B cell (primary cell): Measurements from ENCODE around the gene PRRX1. TPM values are rescaled to one million over a fixed set of nuclear protein-coding genes. Genes with fewer than 3 reads are reported as not detected.

ENCODE experiments used
- ATAC-seq: fragments of 200-7000 bp; cut with Tn5 transposase; one replicate; pipeline ENCODE4 v1.10.0; 2021; ENCODE audit warnings: low read depth, mild to moderate bottlenecking, moderate number of reproducible peaks, moderate library complexity
- CTCF ChIA-PET: fragments of 350-600 bp; sonication (Branson Sonifier 250); formaldehyde crosslinking; loops from one replicate; lab custom pipeline; 2021; ENCODE audit warnings: antibody characterized with exemption, inconsistent platforms; lab: Charles Lee
- POLR2A ChIA-PET: fragments of 350-600 bp; sonication (Branson Sonifier 250); formaldehyde crosslinking; loops from one replicate; lab custom pipeline; 2021; ENCODE audit warnings: antibody characterized with exemption; lab: Charles Lee
- DNase-seq: peaks from one replicate; pipeline ENCODE4 v3.0.0; 2013
- H2AFZ ChIP-seq: 2 replicates; pipeline ENCODE4 v1.6.1; 2012; ENCODE audit warnings: mild to moderate bottlenecking, low read depth, low read length; ENCODE audit not compliant: insufficient read depth, poor library complexity, severe bottlenecking
- H3K27ac ChIP-seq, 2 donors: 1 replicate in 1 of 2; 2 replicates in 1 of 2; pipeline ENCODE4 v1.5.1; 2012 to 2013; ENCODE audit warnings: low read length in 2 of 2, mild to moderate bottlenecking in 2 of 2, moderate library complexity in 1 of 2
- H3K27me3 ChIP-seq, 4 experiments: fragments of 200-600 bp in 1 of 4; sonication (generic) in 1 of 4; replicated peaks in 1 of 4; 1 replicate in 2 of 4; 2 replicates in 2 of 4; pipeline versions ENCODE4 v1.6.1 to v1.7.0; 2013 to 2016; ENCODE audit warnings: low read length in 3 of 4, mild to moderate bottlenecking in 2 of 4, mixed read lengths in 1 of 4, moderate library complexity in 1 of 4; ENCODE audit not compliant: insufficient read depth in 4 of 4, control insufficient read depth in 3 of 4; ENCODE audit errors: control extremely low read depth in 1 of 4
- H3K36me3 ChIP-seq, 2 experiments: replicated peaks in 1 of 2; 1 replicate in 1 of 2; 2 replicates in 1 of 2; pipeline versions ENCODE4 v1.6.1 to v1.7.1; 2013; ENCODE audit warnings: low read length in 1 of 2; ENCODE audit not compliant: insufficient read depth in 2 of 2, control insufficient read depth in 1 of 2; ENCODE audit errors: control extremely low read depth in 1 of 2, extremely low read depth in 1 of 2
- H3K4me1 ChIP-seq, 2 donors: fragments of 200-600 bp in 1 of 2; sonication (generic) in 1 of 2; 1 replicate in 1 of 2; 2 replicates in 1 of 2; pipeline versions ENCODE4 v1.5.1 to v1.6.1; 2013 to 2017; ENCODE audit warnings: low read length in 2 of 2; ENCODE audit not compliant: control insufficient read depth in 2 of 2, insufficient read depth in 2 of 2
- H3K4me2 ChIP-seq: replicated peaks from 2 replicates; pipeline ENCODE3; 2012; ENCODE audit warnings: mild to moderate bottlenecking, low read depth, low read length; ENCODE audit not compliant: poor library complexity, severe bottlenecking
- H3K4me3 ChIP-seq, 5 experiments: fragments of 200-600 bp in 1 of 5; sonication (generic) in 1 of 5; 1 replicate in 3 of 5; 2 replicates in 2 of 5; pipeline versions ENCODE4 v1.5.1 to v1.7.0; 2011 to 2016; ENCODE audit warnings: low read length in 4 of 5, mild to moderate bottlenecking in 4 of 5, low read depth in 2 of 5, control low read depth in 1 of 5, moderate library complexity in 1 of 5; ENCODE audit not compliant: insufficient read depth in 1 of 5; ENCODE audit errors: control extremely low read depth in 1 of 5, extremely low read depth in 1 of 5
- H3K79me2 ChIP-seq: fragments of 200-600 bp; sonication (generic); one replicate; pipeline ENCODE4 v1.6.0; 2016; ENCODE audit warnings: low read length; ENCODE audit not compliant: control insufficient read depth, insufficient read depth
- H3K9ac ChIP-seq: fragments of 200-600 bp; sonication (generic); 2 replicates; pipeline ENCODE4 v1.6.1; 2017; ENCODE audit warnings: mild to moderate bottlenecking, low read length, moderate library complexity
- H3K9me3 ChIP-seq, 3 donors: one replicate each; pipeline versions ENCODE4 v1.6.1 to v1.7.1; 2013; ENCODE audit warnings: low read length in 2 of 3; ENCODE audit not compliant: control insufficient read depth in 2 of 3, insufficient read depth in 1 of 3; ENCODE audit errors: control extremely low read depth in 1 of 3
- H4K20me1 ChIP-seq: 2 replicates; pipeline ENCODE4 v1.6.0; 2012; ENCODE audit warnings: mild to moderate bottlenecking, low read length; ENCODE audit not compliant: insufficient read depth, control insufficient read depth, poor library complexity, severe bottlenecking
- H3K27ac Mint-ChIP-seq: one replicate; pipeline ENCODE4 v1.8.0; 2021; ENCODE audit warnings: mixed read lengths
- H3K27me3 Mint-ChIP-seq: one replicate; pipeline ENCODE4 v1.8.0; 2021; ENCODE audit warnings: mixed read lengths
- H3K4me1 Mint-ChIP-seq: one replicate; pipeline ENCODE4 v1.8.0; 2021; ENCODE audit warnings: mixed read lengths
- H3K4me3 Mint-ChIP-seq: one replicate; pipeline ENCODE4 v1.8.0; 2021; ENCODE audit warnings: mixed read lengths
- H3K9me3 Mint-ChIP-seq: one replicate; pipeline ENCODE4 v1.8.0; 2022; ENCODE audit warnings: mixed read lengths; ENCODE audit not compliant: insufficient read depth
- CTCF ChIP-seq: fragments of 200-600 bp; IDR thresholded peaks from one replicate; pipeline ENCODE4 v1.8.0; 2022; ENCODE audit warnings: antibody characterized with exemption, mild to moderate bottlenecking
- EZH2 ChIP-seq: IDR thresholded peaks from 2 replicates; pipeline ENCODE4 v1.6.1; 2012; ENCODE audit warnings: borderline replicate concordance, low read depth, mild to moderate bottlenecking, moderate library complexity, low read length; ENCODE audit not compliant: insufficient read depth, poor library complexity, severe bottlenecking
- WGBS: methylation state at CpG from one replicate; pipeline ENCODE4 v1.1.5; 2013; ENCODE audit warnings: missing lambda C conversion rate; ENCODE audit not compliant: insufficient coverage; 5-methylcytosine and 5-hydroxymethylcytosine counted together
- intact Hi-C: fragments of 100-400 bp; cut with micrococcal nuclease; formaldehyde crosslinking; loops from one replicate; pipeline ENCODE4 v1.10.0; 2022
- polyA plus RNA-seq: library from polyadenylated mRNA; depleted of rRNA; stranded (reverse); fragments of >200 nt; gene quantifications from 2 replicates; pipeline ENCODE4 v1.2.3, GENCODE V29; 2012
- total RNA-seq, 2 donors: library from RNA; stranded (reverse); fragments of 120-200 nt in 1 of 2; gene quantifications; 1 replicate in 1 of 2; 2 replicates in 1 of 2; pipeline versions ENCODE4 v1.2.3 to v1.2.4, GENCODE V29; 2013 to 2022

PRRX1 gene
- total and polyA plus RNA-seq, 2 donors (not counting 1 experiment from before 2014, with no cell fraction given): not detected

- Histone ChIP-seq H3K4me2 (no peak overlapping the region), H2AFZ (no peak overlapping the region), H3K9ac (no peak overlapping the region), H3K4me1 (no peaks in the 10 kb centered on the region), H3K36me3 (no peaks in the 10 kb centered on the region), H3K27me3 (no peaks in the 10 kb centered on the region), H3K9me3 (no peaks in the 10 kb centered on the region), H3K79me2 (no peaks in the 10 kb centered on the region), H3K27ac (no peak overlapping the region), H4K20me1 (no peaks in the 10 kb centered on the region), H3K4me3 (no peak overlapping the region)
- Mint-ChIP-seq H3K9me3 (no peaks in the 10 kb centered on the region), H3K4me1 (no peaks in the 10 kb centered on the region), H3K4me3 (no peak overlapping the region), H3K27me3 (peaks cover 3% of the 10 kb centered on the region), H3K27ac (no peak overlapping the region)
- no CpG with 5 or more reads among the region's 1 CpG for WGBS
- no peak for DNase-seq
- ChIA-PET CTCF (no interaction called here), POLR2A (no interaction called here)
- TF ChIP-seq EZH2: no peak
- no peak for ATAC-seq
- intact Hi-C loops: no loop called here
Observed at GRCh38 chr1:170768929-170769328, 105.0 kb downstream of the PRRX1 start.

- ATAC-seq (no peak), DNase-seq (no peak)
- no peaks in the 10 kb centered on the region for H3K27me3 ChIP-seq
- no peak overlapping the region for H3K9ac ChIP-seq
- no peaks in the 10 kb centered on the region for H3K4me1 Mint-ChIP-seq
- no peaks in the 10 kb centered on the region for H3K9me3 ChIP-seq
- H4K20me1 ChIP-seq: no peaks in the 10 kb centered on the region
- H3K4me3 ChIP-seq: no peak overlapping the region
- no peaks in the 10 kb centered on the region for H3K9me3 Mint-ChIP-seq
- no peaks in the 10 kb centered on the region for H3K4me1 ChIP-seq
- H3K27ac Mint-ChIP-seq: no peak overlapping the region
- POLR2A ChIA-PET: no interaction called here
- TF ChIP-seq CTCF (no peak), EZH2 (no peak)
- no peaks in the 10 kb centered on the region for H3K79me2 ChIP-seq
- intact Hi-C loops: no loop called here
- H2AFZ ChIP-seq: no peak overlapping the region
- no peaks in the 10 kb centered on the region for H3K36me3 ChIP-seq
- H3K4me2 ChIP-seq: no peak overlapping the region
- WGBS: no CpG with 5 or more reads among the region's 1 CpG
- no peak overlapping the region for H3K4me3 Mint-ChIP-seq
- H3K27ac ChIP-seq: no peak overlapping the region
- CTCF ChIA-PET: no interaction called here
- peaks cover 3% of the 10 kb centered on the region for H3K27me3 Mint-ChIP-seq
Observed at GRCh38 chr1:170769691-170770090, 105.8 kb downstream of the PRRX1 start.
